Stimulated activated CD8-positive, alpha-beta memory T cell treated with anti-CD3 and anti-CD28 coated beads, Interleukin-12 subunit alpha, Interleukin-12 subunit beta, amount 100 ng/mL, for 1 hour (primary cell): Measurements from ENCODE around the gene ARHGAP25.
A peak's percentile ranks its signal among the peaks of the same experiment; 100 is the strongest.

ENCODE experiments used
- DNase-seq: peaks from one replicate; pipeline ENCODE4 v3.0.0-alpha.2; 2020; ENCODE audit warnings: low read depth

Gene ARHGAP25

GRCh38 chr2:68766376-68766845, 31.8 kb downstream of the ARHGAP25 start:
- DNase-seq: peak; percentile 41

GRCh38 chr2:68767031-68767961, 32.7 kb downstream of the ARHGAP25 start:
- DNase-seq: no peak

- DNase-seq: no peak
These were observed 33.4 kb downstream of the ARHGAP25 start for GRCh38 chr2:68767996-68768395.

GRCh38 chr2:68768461-68768860, 33.9 kb downstream of the ARHGAP25 start:
- no peak for DNase-seq

- no peak for DNase-seq
These were observed 34.3 kb downstream of the ARHGAP25 start for GRCh38 chr2:68768951-68769350.

- no peak for DNase-seq
These were observed 35.1 kb downstream of the ARHGAP25 start for GRCh38 chr2:68769586-68770270.

GRCh38 chr2:68770271-68771111, 35.9 kb downstream of the ARHGAP25 start:
- DNase-seq: no peak

- no peak for DNase-seq
These were observed 36.7 kb downstream of the ARHGAP25 start for GRCh38 chr2:68771211-68771751.

GRCh38 chr2:68772109-68772508, 37.5 kb downstream of the ARHGAP25 start:
- DNase-seq: no peak

GRCh38 chr2:68774569-68775271, 40.1 kb downstream of the ARHGAP25 start:
- DNase-seq: peak; percentile 45

- DNase-seq: no peak
These were observed 40.7 kb downstream of the ARHGAP25 start for GRCh38 chr2:68775272-68775842.

- no peak for DNase-seq
These were observed 41.5 kb downstream of the ARHGAP25 start for GRCh38 chr2:68776124-68776523.

- DNase-seq: no peak
These were observed 45.0 kb downstream of the ARHGAP25 start for GRCh38 chr2:68779595-68779994.

GRCh38 chr2:68784188-68784587, 49.6 kb downstream of the ARHGAP25 start:
- no peak for DNase-seq

- DNase-seq: no peak
These were observed 50.3 kb downstream of the ARHGAP25 start for GRCh38 chr2:68784915-68785314.

- DNase-seq: no peak
These were observed 52.7 kb downstream of the ARHGAP25 start for GRCh38 chr2:68787356-68787755.

GRCh38 chr2:68789603-68790002, 55.0 kb downstream of the ARHGAP25 start:
- DNase-seq: no peak

- no peak for DNase-seq
These were observed 56.0 kb downstream of the ARHGAP25 start for GRCh38 chr2:68790600-68790999.

GRCh38 chr2:68791914-68792313, 57.3 kb downstream of the ARHGAP25 start:
- no peak for DNase-seq

- DNase-seq: no peak
These were observed 58.1 kb downstream of the ARHGAP25 start for GRCh38 chr2:68792751-68793150.
